GM12878 (cell line): Measurements from ENCODE around the gene DNHD1.

Experiments used
- CBX5 ChIP-seq: sonication (generic); IDR thresholded peaks from 2 replicates; pipeline ENCODE4 v1.6.1; 2016; ENCODE audit warnings: low read depth, moderate library complexity, mild to moderate bottlenecking, inconsistent platforms
- CTCF ChIP-seq, 3 experiments: IDR thresholded peaks in 2 of 3; conservative IDR thresholded peaks in 1 of 3; 2 replicates each; pipeline ENCODE4 v1.5.1; 2011; ENCODE audit warnings: low read depth in 3 of 3, low read length in 3 of 3, mild to moderate bottlenecking in 3 of 3, control low read depth in 2 of 3, moderate library complexity in 2 of 3, inconsistent platforms in 1 of 3, mixed read lengths in 1 of 3; ENCODE audit not compliant: control insufficient read depth in 2 of 3, insufficient read depth in 1 of 3; ENCODE audit errors: extremely low read depth in 1 of 3
- EGR1 ChIP-seq, 2 experiments: IDR thresholded peaks; 1 replicate in 1 of 2; 2 replicates in 1 of 2; pipeline ENCODE4 v1.6.1; 2011 to 2012; ENCODE audit warnings: low read depth in 2 of 2, low read length in 2 of 2, borderline replicate concordance in 1 of 2, mild to moderate bottlenecking in 1 of 2, moderate library complexity in 1 of 2
- EP300 ChIP-seq, 2 experiments: fragments of 150-350 bp in 1 of 2; IDR thresholded peaks; 2 replicates each; pipeline ENCODE4 v1.6.1; 2011 to 2012; ENCODE audit warnings: low read depth in 2 of 2, low read length in 2 of 2, borderline replicate concordance in 1 of 2, improper control_type of control experiment in 1 of 2, inconsistent platforms in 1 of 2; ENCODE audit not compliant: control insufficient read depth in 1 of 2
- KDM1A ChIP-seq: fragments of 200-600 bp; sonication (generic); IDR thresholded peaks from 2 replicates; pipeline ENCODE4 v1.6.1; 2016; ENCODE audit warnings: borderline replicate concordance
- NRF1 ChIP-seq: conservative IDR thresholded peaks from 2 replicates; pipeline ENCODE4 v1.6.1; 2011; ENCODE audit warnings: mild to moderate bottlenecking, low read depth, low read length, improper control_type of control experiment
- PKNOX1 ChIP-seq: fragments of 450-650 bp; IDR thresholded peaks from 2 replicates; pipeline ENCODE4 v1.6.1; 2016; ENCODE audit warnings: mild to moderate bottlenecking
- POLR2A ChIP-seq: IDR thresholded peaks from 2 replicates; pipeline ENCODE4 v1.6.1; 2011; ENCODE audit warnings: low read depth, mild to moderate bottlenecking, low read length
- POLR2AphosphoS5 ChIP-seq: IDR thresholded peaks from 2 replicates; pipeline ENCODE4 v1.6.1; 2011; ENCODE audit warnings: mild to moderate bottlenecking, low read length, inconsistent platforms
- RAD21 ChIP-seq: IDR thresholded peaks from 2 replicates; pipeline ENCODE4 v1.6.1; 2011; ENCODE audit warnings: mild to moderate bottlenecking, low read depth, low read length, moderate library complexity; ENCODE audit not compliant: insufficient read depth
- USF1 ChIP-seq: IDR thresholded peaks from 2 replicates; pipeline ENCODE4 v1.6.1; 2011; ENCODE audit warnings: borderline replicate concordance, low read depth, mild to moderate bottlenecking, moderate library complexity, mixed read lengths, low read length; ENCODE audit not compliant: insufficient read depth; ENCODE audit errors: extremely low read length
- ZNF274 ChIP-seq: IDR thresholded peaks from one replicate; pipeline ENCODE4 v1.8.0; 2011; ENCODE audit not compliant: insufficient read length, insufficient read depth
- TF ChIP-seq, protein P1 (sequence below): fragments of 450-650 bp; IDR thresholded peaks from 2 replicates; pipeline ENCODE4 v1.6.1; 2017; ENCODE audit warnings: low read depth, mild to moderate bottlenecking, moderate library complexity

DNA sequence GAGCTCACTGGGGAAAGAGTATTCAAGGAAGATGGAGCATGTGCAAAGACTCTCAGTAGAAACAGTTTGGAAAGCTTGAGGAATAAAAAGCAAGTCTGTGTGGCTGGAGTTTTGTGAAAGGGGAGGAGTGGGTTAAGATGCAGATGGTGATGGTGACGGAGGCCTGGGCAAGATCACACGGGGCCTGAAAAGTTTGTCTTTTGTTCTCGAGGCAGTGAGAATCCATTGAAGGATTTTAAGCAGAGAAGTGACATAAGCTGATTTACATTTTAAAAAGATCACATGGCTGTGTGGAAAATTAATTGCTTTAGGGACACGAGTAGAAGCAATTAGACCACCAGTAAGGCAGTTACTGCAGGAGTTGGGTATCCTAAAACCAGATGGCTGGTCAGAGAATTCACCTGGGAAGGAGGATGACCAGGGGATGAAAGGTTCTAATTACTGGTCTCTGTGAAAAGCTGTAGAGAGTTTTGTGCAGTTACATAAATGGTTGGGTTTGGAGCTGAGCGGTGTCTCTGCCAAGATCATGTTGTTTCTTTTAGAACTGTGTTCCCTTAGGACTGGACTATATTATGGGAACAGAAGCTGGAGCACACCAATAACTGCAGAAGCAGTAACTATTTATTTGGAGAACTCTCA, 99.3 kb downstream of the DNHD1 start:
- TF ChIP-seq ZNF274 (no peak), NRF1 (no peak), CBX5 (no peak), RAD21 (no peak), EGR1 (IDR thresholded peaks at IDR 0.05; ENCODE audit: borderline replicate concordance in 1 of 2, low read depth in 2 of 2, low read length in 2 of 2) (no peak), POLR2AphosphoS5 (no peak), CTCF (IDR thresholded peaks at IDR 0.05 in 2 of 3, conservative IDR thresholded peaks at IDR 0.05 in 1 of 3; ENCODE audit: control insufficient read depth in 2 of 3, extremely low read depth in 1 of 3, insufficient read depth in 1 of 3, low read depth in 3 of 3, low read length in 3 of 3) (no peak), EP300 (IDR thresholded peaks at IDR 0.05; ENCODE audit: borderline replicate concordance in 1 of 2, control insufficient read depth in 1 of 2, low read depth in 2 of 2, low read length in 2 of 2) (no peak), KDM1A (no peak), PKNOX1 (no peak), POLR2A (no peak), USF1 (no peak)
- TF ChIP-seq, protein P1, sequence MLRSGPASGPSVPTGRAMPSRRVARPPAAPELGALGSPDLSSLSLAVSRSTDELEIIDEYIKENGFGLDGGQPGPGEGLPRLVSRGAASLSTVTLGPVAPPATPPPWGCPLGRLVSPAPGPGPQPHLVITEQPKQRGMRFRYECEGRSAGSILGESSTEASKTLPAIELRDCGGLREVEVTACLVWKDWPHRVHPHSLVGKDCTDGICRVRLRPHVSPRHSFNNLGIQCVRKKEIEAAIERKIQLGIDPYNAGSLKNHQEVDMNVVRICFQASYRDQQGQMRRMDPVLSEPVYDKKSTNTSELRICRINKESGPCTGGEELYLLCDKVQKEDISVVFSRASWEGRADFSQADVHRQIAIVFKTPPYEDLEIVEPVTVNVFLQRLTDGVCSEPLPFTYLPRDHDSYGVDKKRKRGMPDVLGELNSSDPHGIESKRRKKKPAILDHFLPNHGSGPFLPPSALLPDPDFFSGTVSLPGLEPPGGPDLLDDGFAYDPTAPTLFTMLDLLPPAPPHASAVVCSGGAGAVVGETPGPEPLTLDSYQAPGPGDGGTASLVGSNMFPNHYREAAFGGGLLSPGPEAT, result no peak
